ENCODE measurements around the gene PDE10A. TPM values are rescaled to one million over a fixed set of nuclear protein-coding genes. Genes with fewer than 3 reads are reported as not detected.
"Not testable (repeated sequence)": the region's sequence is repeated elsewhere in the genome, so short reads cannot be mapped to it uniquely, and the experiment has no call there.

PDE10A gene
- total RNA-seq, 2 donors from 2014 or later = 0.20 TPM; not detected in 1

GRCh38 chr6:165459605-165460301 is 203.3 kb downstream of the PDE10A start:
- not testable (repeated sequence) for H3K4me1 Mint-ChIP-seq; H3K27ac Mint-ChIP-seq; DNase-seq; H3K36me3 Mint-ChIP-seq (ENCODE audit: low read depth); H3K9me3 ChIP-seq (ENCODE audit: control insufficient read depth, low read length, poor library complexity, severe bottlenecking); ATAC-seq; H3K4me3 Mint-ChIP-seq; H3K27me3 Mint-ChIP-seq

- H3K27me3 Mint-ChIP-seq = no peaks in the 10 kb centered on the region
- no peak overlapping the region for H3K27ac Mint-ChIP-seq
- H3K4me1 Mint-ChIP-seq = no peaks in the 10 kb centered on the region
- ATAC-seq (no peak), DNase-seq (no peak)
- H3K9me3 ChIP-seq (ENCODE audit: control insufficient read depth, low read length, poor library complexity, severe bottlenecking) = no peaks in the 10 kb centered on the region
- H3K36me3 Mint-ChIP-seq (ENCODE audit: low read depth) = no peaks in the 10 kb centered on the region
- no peak overlapping the region for H3K4me3 Mint-ChIP-seq
Observed at GRCh38 chr6:165458134-165458533, 204.9 kb downstream of the PDE10A start.

GRCh38 chr6:165456286-165456685 is 206.8 kb downstream of the PDE10A start:
- DNase-seq = no peak
- no peak overlapping the region for H3K27ac Mint-ChIP-seq
- no peaks in the 10 kb centered on the region for H3K36me3 Mint-ChIP-seq (ENCODE audit: low read depth)
- H3K27me3 Mint-ChIP-seq = no peaks in the 10 kb centered on the region
- no peak overlapping the region for H3K4me3 Mint-ChIP-seq
- no peak for ATAC-seq
- no peaks in the 10 kb centered on the region for H3K4me1 Mint-ChIP-seq
- no peaks in the 10 kb centered on the region for H3K9me3 ChIP-seq (ENCODE audit: control insufficient read depth, low read length, poor library complexity, severe bottlenecking)

- Mint-ChIP-seq H3K27ac (no peak overlapping the region), H3K4me3 (no peak overlapping the region), H3K4me1 (no peaks in the 10 kb centered on the region), H3K27me3 (no peaks in the 10 kb centered on the region), H3K36me3 (ENCODE audit: low read depth) (no peaks in the 10 kb centered on the region)
- DNase-seq (no peak), ATAC-seq (no peak)
- H3K9me3 ChIP-seq (ENCODE audit: control insufficient read depth, low read length, poor library complexity, severe bottlenecking) = no peaks in the 10 kb centered on the region
Observed at GRCh38 chr6:165455488-165455887, 207.6 kb downstream of the PDE10A start.

- DNase-seq = no peak
- no peak overlapping the region for H3K27ac Mint-ChIP-seq
- no peak for ATAC-seq
- H3K4me3 Mint-ChIP-seq = no peak overlapping the region
- H3K4me1 Mint-ChIP-seq = no peaks in the 10 kb centered on the region
- no peaks in the 10 kb centered on the region for H3K27me3 Mint-ChIP-seq
- H3K36me3 Mint-ChIP-seq (ENCODE audit: low read depth) = no peaks in the 10 kb centered on the region
- H3K9me3 ChIP-seq (ENCODE audit: control insufficient read depth, low read length, poor library complexity, severe bottlenecking) = no peaks in the 10 kb centered on the region
Observed at GRCh38 chr6:165453395-165453794, 209.6 kb downstream of the PDE10A start.

GRCh38 chr6:165451838-165452237 is 211.2 kb downstream of the PDE10A start:
- H3K9me3 ChIP-seq (ENCODE audit: control insufficient read depth, low read length, poor library complexity, severe bottlenecking) = no peaks in the 10 kb centered on the region
- no peak overlapping the region for H3K27ac Mint-ChIP-seq
- H3K27me3 Mint-ChIP-seq = no peaks in the 10 kb centered on the region
- H3K36me3 Mint-ChIP-seq (ENCODE audit: low read depth) = no peaks in the 10 kb centered on the region
- no peak overlapping the region for H3K4me3 Mint-ChIP-seq
- H3K4me1 Mint-ChIP-seq = no peaks in the 10 kb centered on the region
- DNase-seq (no peak), ATAC-seq (no peak)

- H3K36me3 Mint-ChIP-seq (ENCODE audit: low read depth) = no peaks in the 10 kb centered on the region
- no peaks in the 10 kb centered on the region for H3K27me3 Mint-ChIP-seq
- DNase-seq (no peak), ATAC-seq (no peak)
- H3K27ac Mint-ChIP-seq = no peak overlapping the region
- no peak overlapping the region for H3K4me3 Mint-ChIP-seq
- no peaks in the 10 kb centered on the region for H3K4me1 Mint-ChIP-seq
- H3K9me3 ChIP-seq (ENCODE audit: control insufficient read depth, low read length, poor library complexity, severe bottlenecking) = no peaks in the 10 kb centered on the region
Observed at GRCh38 chr6:165448210-165448609, 214.8 kb downstream of the PDE10A start.

- no peak overlapping the region for H3K27ac Mint-ChIP-seq
- ATAC-seq (no peak), DNase-seq (no peak)
- no peak overlapping the region for H3K4me3 Mint-ChIP-seq
- no peaks in the 10 kb centered on the region for H3K36me3 Mint-ChIP-seq (ENCODE audit: low read depth)
- H3K27me3 Mint-ChIP-seq = no peaks in the 10 kb centered on the region
- no peaks in the 10 kb centered on the region for H3K4me1 Mint-ChIP-seq
- no peaks in the 10 kb centered on the region for H3K9me3 ChIP-seq (ENCODE audit: control insufficient read depth, low read length, poor library complexity, severe bottlenecking)
Observed at GRCh38 chr6:165447141-165447540, 215.9 kb downstream of the PDE10A start.

GRCh38 chr6:165446331-165446730 is 216.7 kb downstream of the PDE10A start:
- Mint-ChIP-seq H3K36me3 (ENCODE audit: low read depth) (no peaks in the 10 kb centered on the region), H3K27me3 (no peaks in the 10 kb centered on the region), H3K27ac (no peak overlapping the region), H3K4me1 (no peaks in the 10 kb centered on the region), H3K4me3 (no peak overlapping the region)
- no peak for DNase-seq
- H3K9me3 ChIP-seq (ENCODE audit: control insufficient read depth, low read length, poor library complexity, severe bottlenecking) = no peaks in the 10 kb centered on the region
- ATAC-seq = no peak

- Mint-ChIP-seq H3K27ac (no peak overlapping the region), H3K36me3 (ENCODE audit: low read depth) (no peaks in the 10 kb centered on the region), H3K27me3 (no peaks in the 10 kb centered on the region), H3K4me3 (no peak overlapping the region), H3K4me1 (peaks cover 2% of the 10 kb centered on the region)
- no peak for ATAC-seq
- no peak for DNase-seq
- H3K9me3 ChIP-seq (ENCODE audit: control insufficient read depth, low read length, poor library complexity, severe bottlenecking) = no peaks in the 10 kb centered on the region
Observed at GRCh38 chr6:165443462-165443861, 219.6 kb downstream of the PDE10A start.

GRCh38 chr6:165441181-165441580 is 221.9 kb downstream of the PDE10A start:
- H3K4me3 Mint-ChIP-seq = no peak overlapping the region
- H3K27ac Mint-ChIP-seq = no peak overlapping the region
- no peak for DNase-seq
- H3K9me3 ChIP-seq (ENCODE audit: control insufficient read depth, low read length, poor library complexity, severe bottlenecking) = no peaks in the 10 kb centered on the region
- H3K36me3 Mint-ChIP-seq (ENCODE audit: low read depth) = no peaks in the 10 kb centered on the region
- H3K27me3 Mint-ChIP-seq = no peaks in the 10 kb centered on the region
- no peak for ATAC-seq
- peaks cover 2% of the 10 kb centered on the region for H3K4me1 Mint-ChIP-seq

GRCh38 chr6:165439928-165440554 is 223.0 kb downstream of the PDE10A start:
- Mint-ChIP-seq H3K36me3 (ENCODE audit: low read depth) (no peaks in the 10 kb centered on the region), H3K4me1 (peaks cover 2% of the 10 kb centered on the region), H3K27ac (no peak overlapping the region), H3K27me3 (no peaks in the 10 kb centered on the region), H3K4me3 (no peak overlapping the region)
- no peaks in the 10 kb centered on the region for H3K9me3 ChIP-seq (ENCODE audit: control insufficient read depth, low read length, poor library complexity, severe bottlenecking)
- ATAC-seq = no peak
- DNase-seq = no peak

GRCh38 chr6:165426892-165427291 is 236.1 kb downstream of the PDE10A start:
- H3K36me3 Mint-ChIP-seq (ENCODE audit: low read depth) = no peaks in the 10 kb centered on the region
- DNase-seq (no peak), ATAC-seq (no peak)
- no peak overlapping the region for H3K4me3 Mint-ChIP-seq
- H3K4me1 Mint-ChIP-seq = no peaks in the 10 kb centered on the region
- H3K27ac Mint-ChIP-seq = no peak overlapping the region
- no peaks in the 10 kb centered on the region for H3K27me3 Mint-ChIP-seq
- no peaks in the 10 kb centered on the region for H3K9me3 ChIP-seq (ENCODE audit: control insufficient read depth, low read length, poor library complexity, severe bottlenecking)

- Mint-ChIP-seq H3K27me3 (no peaks in the 10 kb centered on the region), H3K27ac (no peak overlapping the region), H3K36me3 (ENCODE audit: low read depth) (no peaks in the 10 kb centered on the region), H3K4me3 (no peak overlapping the region), H3K4me1 (no peaks in the 10 kb centered on the region)
- no peak for DNase-seq
- H3K9me3 ChIP-seq (ENCODE audit: control insufficient read depth, low read length, poor library complexity, severe bottlenecking) = no peaks in the 10 kb centered on the region
- ATAC-seq = no peak
Observed at GRCh38 chr6:165422192-165422591, 240.8 kb downstream of the PDE10A start.
